PC-3 (cell line): ENCODE measurements around the gene AATF. TPM values are rescaled to one million over a fixed set of nuclear protein-coding genes. Genes with fewer than 3 reads are reported as not detected.
"Not testable (repeated sequence)": the region's sequence is repeated elsewhere in the genome, so short reads cannot be mapped to it uniquely, and the experiment has no call there.

ENCODE experiments used
- ATAC-seq: fragments of 200-7000 bp; cut with Tn5 transposase; 2 replicates; pipeline ENCODE4 v1.9.1; 2020; ENCODE audit warnings: mild to moderate bottlenecking, moderate library complexity
- BruUV-seq: library from RNA; stranded (reverse); fragments of 400-500 nt; replicated peaks from 2 replicates; lab custom pipeline; 2021; lab: Mats Ljungman, UMichigan
- CTCF ChIA-PET: fragments of 300-600 bp; sonication (Branson Sonifier 250); formaldehyde crosslinking; loops from one replicate; lab custom pipeline; 2022; ENCODE audit warnings: antibody characterized with exemption; lab: Charles Lee
- POLR2A ChIA-PET: fragments of 300-600 bp; sonication (Branson Sonifier 250); formaldehyde crosslinking; loops from one replicate; lab custom pipeline; 2022; ENCODE audit warnings: antibody characterized with exemption; ENCODE audit not compliant: unreplicated experiment; lab: Charles Lee
- DNase-seq: peaks from one replicate; pipeline ENCODE4 v3.0.0-alpha.2; 2015
- H2AFZ ChIP-seq: fragments of 300-600 bp; sonication (generic); 2 replicates; pipeline ENCODE4 v1.6.0; 2016; ENCODE audit warnings: antibody characterized with exemption, low read length
- H3F3A ChIP-seq: fragments of 300-600 bp; sonication (generic); one replicate; pipeline ENCODE4 v1.6.0; 2017; ENCODE audit warnings: antibody characterized with exemption, low read length, control low read depth, mild to moderate bottlenecking; ENCODE audit not compliant: unreplicated experiment
- H3K27ac ChIP-seq: fragments of 300-600 bp; sonication (generic); 2 replicates; pipeline ENCODE4 v1.5.1; 2016; ENCODE audit warnings: mild to moderate bottlenecking, low read length
- H3K27me3 ChIP-seq: fragments of 300-600 bp; sonication (generic); 2 replicates; pipeline ENCODE4 v1.6.1; 2016; ENCODE audit warnings: low read length, mixed read lengths
- H3K36me3 ChIP-seq: fragments of 300-600 bp; sonication (generic); 2 replicates; pipeline ENCODE4 v1.6.1; 2016; ENCODE audit warnings: low read depth, mixed run types, low read length, mixed read lengths
- H3K4me1 ChIP-seq: fragments of 300-600 bp; sonication (generic); 2 replicates; pipeline ENCODE4 v1.5.1; 2016; ENCODE audit warnings: low read length; ENCODE audit not compliant: insufficient read depth
- H3K4me2 ChIP-seq: fragments of 300-600 bp; sonication (generic); 2 replicates; pipeline ENCODE4 v1.6.0; 2016; ENCODE audit warnings: low read length
- H3K4me3 ChIP-seq: fragments of 300-600 bp; sonication (generic); 2 replicates; pipeline ENCODE4 v1.5.1; 2016; ENCODE audit warnings: mild to moderate bottlenecking, low read length, mixed read lengths
- H3K79me2 ChIP-seq: fragments of 300-600 bp; sonication (generic); 2 replicates; pipeline ENCODE4 v1.6.1; 2017; ENCODE audit warnings: low read length, mixed read lengths
- H3K9ac ChIP-seq: fragments of 300-600 bp; sonication (generic); 2 replicates; pipeline ENCODE4 v1.6.0; 2016; ENCODE audit warnings: mild to moderate bottlenecking, low read length
- H3K9me2 ChIP-seq: fragments of 300-600 bp; sonication (generic); replicated peaks from 2 replicates; pipeline ENCODE4 v1.6.1; 2016; ENCODE audit warnings: mixed run types, low read length, mixed read lengths
- H3K9me3 ChIP-seq: fragments of 300-600 bp; sonication (generic); 2 replicates; pipeline ENCODE4 v1.6.1; 2016; ENCODE audit warnings: low read length, mixed read lengths
- H4K20me1 ChIP-seq: fragments of 300-600 bp; sonication (generic); 2 replicates; pipeline ENCODE4 v1.6.1; 2016; ENCODE audit warnings: low read length, mixed read lengths
- EZH2 ChIP-seq: fragments of 300-600 bp; sonication (generic); IDR thresholded peaks from one replicate; pipeline ENCODE4 v1.6.1; 2017; ENCODE audit warnings: antibody characterized with exemption, mild to moderate bottlenecking, low read length; ENCODE audit not compliant: unreplicated experiment
- EZH2phosphoT487 ChIP-seq: fragments of 300-600 bp; sonication (generic); IDR thresholded peaks from 2 replicates; pipeline ENCODE4 v1.6.1; 2018; ENCODE audit warnings: mild to moderate bottlenecking, antibody characterized with exemption, low read length, borderline replicate concordance
- intact Hi-C: fragments of 100-400 bp; cut with micrococcal nuclease; formaldehyde crosslinking; loops from 2 replicates; pipeline ENCODE4 v1.9.0; 2023
- total RNA-seq: library from RNA; depleted of rRNA; stranded (reverse); fragments of >200 nt; gene quantifications from 2 replicates; pipeline ENCODE4 v1.2.3, GENCODE V29; 2014
- TF ChIP-seq, protein P1 (sequence below): fragments of 300-600 bp; sonication (generic); conservative IDR thresholded peaks from 2 replicates; pipeline ENCODE4 v1.5.1; 2017; ENCODE audit warnings: antibody characterized with exemption, low read depth, mild to moderate bottlenecking, low read length

Gene AATF
- total RNA-seq, 1 experiment from 2014 or later = 25.5 TPM

DNA sequence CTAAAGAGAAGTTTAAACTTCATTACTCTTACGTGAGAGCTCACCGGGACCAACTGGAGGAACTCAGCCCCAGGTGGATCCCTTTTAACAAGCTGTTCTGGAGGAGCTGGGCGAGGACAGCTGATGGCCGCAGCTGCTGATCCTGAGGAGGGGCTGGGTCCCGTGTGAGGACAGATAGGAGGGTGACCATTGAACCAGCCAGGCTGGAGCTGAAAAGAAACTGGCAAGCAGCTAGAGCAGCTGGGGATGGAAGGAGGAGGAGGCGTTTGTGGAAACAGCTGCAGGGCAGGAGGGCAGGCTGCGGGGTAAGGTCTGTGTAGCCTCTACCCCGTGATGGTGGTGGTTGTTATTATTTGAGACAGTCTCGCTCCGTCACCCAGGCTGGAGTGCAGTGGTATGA lies 119.5 kb downstream of the AATF start:
- intact Hi-C loops = no loop called here
- H2AFZ ChIP-seq = no peak overlapping the region

GRCh38 chr17:37069087-37069486 lies 120.3 kb downstream of the AATF start:
- CTCF ChIA-PET = no interaction called here
- Histone ChIP-seq H3K27me3 (no peaks in the 10 kb centered on the region), H4K20me1 (no peaks in the 10 kb centered on the region), H3K9me3 (no peaks in the 10 kb centered on the region), H3K79me2 (no peaks in the 10 kb centered on the region), H3K9me2 (no peaks in the 10 kb centered on the region), H3K4me2 (no peak overlapping the region), H3F3A (no peaks in the 10 kb centered on the region), H3K36me3 (no peaks in the 10 kb centered on the region), H3K27ac (no peak overlapping the region), H3K9ac (no peak overlapping the region), H2AFZ (no peak overlapping the region), H3K4me1 (peaks cover 11% of the 10 kb centered on the region; the same call in 1 of the 2 replicates), H3K4me3 (no peak overlapping the region)
- no TSS peak for BruUV-seq
- TF ChIP-seq EZH2 (no peak), EZH2phosphoT487 (no peak)
- TF ChIP-seq, protein P1, sequence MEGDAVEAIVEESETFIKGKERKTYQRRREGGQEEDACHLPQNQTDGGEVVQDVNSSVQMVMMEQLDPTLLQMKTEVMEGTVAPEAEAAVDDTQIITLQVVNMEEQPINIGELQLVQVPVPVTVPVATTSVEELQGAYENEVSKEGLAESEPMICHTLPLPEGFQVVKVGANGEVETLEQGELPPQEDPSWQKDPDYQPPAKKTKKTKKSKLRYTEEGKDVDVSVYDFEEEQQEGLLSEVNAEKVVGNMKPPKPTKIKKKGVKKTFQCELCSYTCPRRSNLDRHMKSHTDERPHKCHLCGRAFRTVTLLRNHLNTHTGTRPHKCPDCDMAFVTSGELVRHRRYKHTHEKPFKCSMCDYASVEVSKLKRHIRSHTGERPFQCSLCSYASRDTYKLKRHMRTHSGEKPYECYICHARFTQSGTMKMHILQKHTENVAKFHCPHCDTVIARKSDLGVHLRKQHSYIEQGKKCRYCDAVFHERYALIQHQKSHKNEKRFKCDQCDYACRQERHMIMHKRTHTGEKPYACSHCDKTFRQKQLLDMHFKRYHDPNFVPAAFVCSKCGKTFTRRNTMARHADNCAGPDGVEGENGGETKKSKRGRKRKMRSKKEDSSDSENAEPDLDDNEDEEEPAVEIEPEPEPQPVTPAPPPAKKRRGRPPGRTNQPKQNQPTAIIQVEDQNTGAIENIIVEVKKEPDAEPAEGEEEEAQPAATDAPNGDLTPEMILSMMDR = no peak
- DNase-seq (no peak), ATAC-seq (no peak)
- POLR2A ChIA-PET = no interaction called here
- intact Hi-C loops = no loop called here

More for the DNA sequence above, 119.5 kb downstream of the AATF start:
- Histone ChIP-seq H3K4me2 (peak overlapping the region; percentile 52), H3K4me3 (no peak overlapping the region), H4K20me1 (no peaks in the 10 kb centered on the region), H3K27me3 (no peaks in the 10 kb centered on the region), H3F3A (no peaks in the 10 kb centered on the region), H3K4me1 (peaks cover 11% of the 10 kb centered on the region; the same call in 1 of the 2 replicates), H3K36me3 (no peaks in the 10 kb centered on the region), H3K27ac (no peak overlapping the region), H3K9me2 (no peaks in the 10 kb centered on the region), H3K79me2 (no peaks in the 10 kb centered on the region), H3K9ac (no peak overlapping the region), H3K9me3 (no peaks in the 10 kb centered on the region)
- POLR2A ChIA-PET = interaction anchor here (1.1 kb wide), 1 partner anchor 524 kb away, joined by 3 read pairs; the partner anchor contains the start of gene GGNBP2
- ATAC-seq (no peak; the same call in 1 of the 2 replicates), DNase-seq (no peak)
- TF ChIP-seq EZH2 (no peak), EZH2phosphoT487 (no peak)
- TF ChIP-seq, protein P1 = no peak
- CTCF ChIA-PET = interaction anchor here (0.6 to 0.8 kb wide), 2 partner anchors 172 to 369 kb away, joined by 3 read pairs; no protein-coding TSS in a partner anchor
- no TSS peak for BruUV-seq

DNA sequence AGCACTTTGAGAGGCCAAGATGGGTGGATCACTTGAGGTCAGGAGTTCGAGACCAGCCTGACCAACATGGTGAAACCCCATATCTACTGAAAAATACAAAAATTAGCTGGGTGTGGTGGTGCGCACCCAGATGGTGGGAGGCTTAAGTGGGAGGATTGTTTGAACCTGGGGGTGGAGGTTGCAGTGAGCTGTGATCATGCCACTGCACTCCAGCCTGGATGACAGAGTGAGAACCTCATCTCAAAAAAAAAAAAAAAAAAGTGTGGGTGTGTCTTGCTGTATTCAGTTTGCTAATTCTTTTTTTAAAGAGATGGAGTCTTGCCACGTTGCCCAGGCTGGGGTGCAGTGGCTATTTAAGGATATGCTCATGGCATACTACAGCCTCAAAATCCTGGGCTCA lies 124.7 kb downstream of the AATF start:
- H3F3A ChIP-seq, ATAC-seq, intact Hi-C loops, CTCF ChIA-PET, H3K4me3 ChIP-seq, H2AFZ ChIP-seq, H3K27ac ChIP-seq, BruUV-seq, H3K4me2 ChIP-seq, H4K20me1 ChIP-seq, H3K4me1 ChIP-seq, H3K9me2 ChIP-seq, H3K9ac ChIP-seq, H3K9me3 ChIP-seq, H3K79me2 ChIP-seq, DNase-seq, H3K27me3 ChIP-seq, H3K36me3 ChIP-seq, POLR2A ChIA-PET: not testable (repeated sequence)
